BE2C (cell line): Measurements from ENCODE around the gene TRMU.

Experiments used
- DNase-seq: peaks from one replicate; pipeline ENCODE4 v3.0.0-alpha.2; 2020
- H3K27me3 ChIP-seq: fragments of 250-450 bp; sonication (Bioruptor Pico); 2 replicates; pipeline ENCODE4 v1.5.1; 2020; ENCODE audit warnings: mild to moderate bottlenecking
- H3K36me3 ChIP-seq: fragments of 250-450 bp; sonication (Bioruptor Pico); 2 replicates; pipeline ENCODE4 v1.5.1; 2020; ENCODE audit warnings: mild to moderate bottlenecking
- H3K4me1 ChIP-seq: fragments of 250-450 bp; sonication (Bioruptor Pico); 2 replicates; pipeline ENCODE4 v1.5.1; 2020
- H3K4me3 ChIP-seq: 2 replicates; pipeline ENCODE4 v1.5.1; 2011; ENCODE audit warnings: low read depth, low read length
- H3K9me3 ChIP-seq: fragments of 250-450 bp; sonication (Bioruptor Pico); 2 replicates; pipeline ENCODE4 v1.5.1; 2020
- CTCF ChIP-seq: IDR thresholded peaks from 2 replicates; pipeline ENCODE4 v1.5.1; 2012; ENCODE audit warnings: mild to moderate bottlenecking, low read depth, low read length

Gene TRMU

GRCh38 chr22:46367707-46368191 lies 32.2 kb downstream of the TRMU start:
- TF ChIP-seq CTCF = peak; percentile 87
- DNase-seq = peak; percentile 75
- H3K27me3 ChIP-seq = no peaks in the 10 kb centered on the region

GRCh38 chr22:46368422-46368821 lies 32.9 kb downstream of the TRMU start:
- TF ChIP-seq CTCF = no peak
- Histone ChIP-seq H3K27me3 (no peaks in the 10 kb centered on the region), H3K36me3 (no peaks in the 10 kb centered on the region), H3K9me3 (no peaks in the 10 kb centered on the region), H3K4me3 (no peak overlapping the region), H3K4me1 (peaks cover 10% of the 10 kb centered on the region)
- DNase-seq = no peak

More at GRCh38 chr22:46367707-46368191, 32.2 kb downstream of the TRMU start:
- Histone ChIP-seq H3K4me1 (peaks cover 10% of the 10 kb centered on the region), H3K9me3 (no peaks in the 10 kb centered on the region), H3K4me3 (no peak overlapping the region), H3K36me3 (no peaks in the 10 kb centered on the region)

GRCh38 chr22:46368871-46369715 lies 33.6 kb downstream of the TRMU start:
- H3K4me1 ChIP-seq = peaks cover 10% of the 10 kb centered on the region
- TF ChIP-seq CTCF = no peak
- no peak overlapping the region for H3K4me3 ChIP-seq
- no peaks in the 10 kb centered on the region for H3K9me3 ChIP-seq
- no peaks in the 10 kb centered on the region for H3K27me3 ChIP-seq
- DNase-seq = no peak
- H3K36me3 ChIP-seq = no peaks in the 10 kb centered on the region

DNA sequence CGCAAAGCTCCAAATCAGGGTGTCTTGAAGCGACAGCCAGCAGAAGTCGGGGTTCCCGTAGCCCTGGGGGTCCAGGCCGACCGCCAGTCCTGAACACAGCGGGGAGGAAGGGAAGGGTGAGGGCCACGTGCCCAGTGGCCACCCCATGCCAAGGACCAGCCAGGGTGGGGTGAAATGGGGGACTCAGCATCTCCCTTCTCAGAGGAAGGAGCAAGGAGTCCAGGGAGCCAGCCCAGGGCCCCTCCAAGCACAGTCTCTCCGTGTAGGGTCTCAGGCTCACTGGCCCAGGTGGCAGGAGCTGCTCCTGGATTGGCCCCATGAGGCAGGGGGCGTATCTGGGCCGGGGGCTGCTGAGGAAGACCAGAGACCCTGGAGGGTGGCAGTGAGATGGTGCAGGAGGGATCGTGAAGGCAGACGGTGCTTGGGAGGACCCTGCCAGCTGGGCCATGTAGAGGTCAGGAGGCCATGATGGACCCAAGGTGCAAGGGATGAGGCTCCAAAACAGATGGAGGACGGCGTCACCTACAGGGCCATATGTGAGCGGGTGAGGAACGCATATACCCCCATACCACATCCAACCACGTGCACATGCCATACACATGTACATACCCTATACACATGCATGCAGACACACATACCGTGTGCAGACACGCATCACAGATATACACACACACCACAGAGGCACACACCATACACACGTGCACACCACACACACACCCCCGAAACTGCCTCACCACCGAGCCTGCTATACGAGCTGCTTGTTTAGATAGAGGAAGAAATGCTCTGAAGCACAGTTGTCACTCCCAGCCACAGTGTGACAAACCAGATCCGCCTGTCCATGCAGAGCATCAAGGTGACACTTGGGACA lies 34.4 kb downstream of the TRMU start:
- Histone ChIP-seq H3K36me3 (no peaks in the 10 kb centered on the region), H3K4me3 (no peak overlapping the region), H3K4me1 (peaks cover 2% of the 10 kb centered on the region; the same call in 1 of the 2 replicates), H3K9me3 (no peaks in the 10 kb centered on the region), H3K27me3 (no peaks in the 10 kb centered on the region)
- DNase-seq = no peak
- TF ChIP-seq CTCF = no peak

DNA sequence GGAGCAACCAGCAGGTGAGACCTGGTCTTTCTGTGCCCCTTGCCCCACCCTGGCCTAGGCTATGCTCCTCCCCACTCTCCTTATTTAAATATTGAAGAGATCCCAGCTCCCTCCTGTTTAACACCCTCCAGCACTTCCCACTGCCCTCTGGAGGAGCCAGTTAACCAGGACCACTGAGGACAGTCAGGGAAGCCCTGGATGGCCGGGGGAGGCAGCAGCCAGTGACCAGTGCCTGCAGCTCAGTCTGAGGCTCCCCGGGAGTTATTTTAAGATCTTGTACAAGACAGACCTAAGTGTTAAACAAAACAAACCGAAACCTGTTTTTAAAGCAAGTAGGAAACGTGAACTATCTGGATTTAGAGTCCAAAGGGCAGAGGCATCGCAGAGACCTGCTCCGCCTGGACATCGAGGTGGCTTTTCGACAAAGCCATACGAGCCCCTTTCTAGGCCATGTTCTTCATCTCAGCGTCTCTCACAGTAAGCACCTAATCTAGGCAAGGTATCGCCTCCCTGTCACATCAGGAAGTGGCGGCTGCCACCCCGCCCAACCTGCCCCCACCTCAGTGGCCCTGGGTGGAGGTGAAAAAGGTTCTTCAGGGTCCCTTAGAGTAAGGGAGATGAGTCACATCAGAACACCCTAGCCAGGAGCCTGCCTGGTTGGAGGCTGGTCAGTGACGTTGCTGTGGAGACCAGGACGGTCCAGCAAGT lies 35.2 kb downstream of the TRMU start:
- H3K9me3 ChIP-seq = no peaks in the 10 kb centered on the region
- no peak for TF ChIP-seq CTCF
- no peak overlapping the region for H3K4me3 ChIP-seq
- no peak for DNase-seq
- no peaks in the 10 kb centered on the region for H3K27me3 ChIP-seq
- H3K36me3 ChIP-seq = no peaks in the 10 kb centered on the region
- no peaks in the 10 kb centered on the region for H3K4me1 ChIP-seq
